Naive B cell (primary cell): ENCODE measurements around the gene POU3F2. TPM values are rescaled to one million over a fixed set of nuclear protein-coding genes. Genes with fewer than 3 reads are reported as not detected.

Experiments used
- ATAC-seq, 2 donors: fragments of 150-1000 bp; cut with Tn5 transposase; 2 replicates each; pipeline ENCODE4 v1.10.0; 2021; ENCODE audit warnings: low read depth in 2 of 2, mild to moderate bottlenecking in 2 of 2, moderate library complexity in 2 of 2
- DNase-seq: peaks from one replicate; pipeline ENCODE4 v3.0.0; 2022
- H3K27ac Mint-ChIP-seq, 6 donors: one replicate each; pipeline ENCODE4 v1.8.0; 2020 to 2022; ENCODE audit warnings: mild to moderate bottlenecking in 6 of 6, mixed read lengths in 6 of 6, moderate library complexity in 5 of 6, inconsistent platforms in 2 of 6
- H3K27me3 Mint-ChIP-seq, 3 donors: one replicate each; pipeline ENCODE4 v1.8.0; 2021 to 2022; ENCODE audit warnings: mixed read lengths in 3 of 3, mild to moderate bottlenecking in 1 of 3
- H3K36me3 Mint-ChIP-seq, 2 donors: one replicate each; pipeline ENCODE4 v1.8.0; 2020 to 2022; ENCODE audit warnings: mixed read lengths in 2 of 2, inconsistent platforms in 1 of 2, mild to moderate bottlenecking in 1 of 2
- H3K4me1 Mint-ChIP-seq, 3 donors: one replicate each; pipeline ENCODE4 v1.8.0; 2020 to 2022; ENCODE audit warnings: mixed read lengths in 3 of 3, inconsistent platforms in 1 of 3, mild to moderate bottlenecking in 1 of 3, moderate library complexity in 1 of 3
- H3K4me3 Mint-ChIP-seq, 8 donors: one replicate each; pipeline ENCODE4 v1.8.0; 2020 to 2022; ENCODE audit warnings: mild to moderate bottlenecking in 8 of 8, mixed read lengths in 8 of 8, moderate library complexity in 8 of 8, inconsistent platforms in 2 of 8
- H3K9me3 Mint-ChIP-seq, 7 donors: one replicate each; pipeline ENCODE4 v1.8.0; 2020 to 2022; ENCODE audit warnings: mixed read lengths in 7 of 7, mild to moderate bottlenecking in 5 of 7, inconsistent platforms in 2 of 7, moderate library complexity in 1 of 7
- polyA plus RNA-seq, 6 donors: library from polyadenylated mRNA; unstranded; fragments of 300-500 nt; fragmentation: Illumina TruSeq; gene quantifications; one replicate each; pipeline ENCODE4 v1.2.3, GENCODE V29; 2021; ENCODE audit warnings: low read depth in 6 of 6

Gene POU3F2
- polyA plus RNA-seq, 6 donors from 2014 or later = not detected

- DNase-seq = no peak
- Mint-ChIP-seq H3K36me3 (peaks cover 12 to 20% of the 10 kb centered on the region in 2 donors), H3K4me1 (no peaks in the 10 kb centered on the region), H3K27ac (no peak overlapping the region), H3K27me3 (no peaks in the 10 kb centered on the region), H3K9me3 (peaks cover 0 to 2% (median 0%) of the 10 kb centered on the region in 7 donors), H3K4me3 (no peak overlapping the region)
- no peak for ATAC-seq
Measured at GRCh38 chr6:98871057-98871456, 36.7 kb downstream of the POU3F2 start.

DNA sequence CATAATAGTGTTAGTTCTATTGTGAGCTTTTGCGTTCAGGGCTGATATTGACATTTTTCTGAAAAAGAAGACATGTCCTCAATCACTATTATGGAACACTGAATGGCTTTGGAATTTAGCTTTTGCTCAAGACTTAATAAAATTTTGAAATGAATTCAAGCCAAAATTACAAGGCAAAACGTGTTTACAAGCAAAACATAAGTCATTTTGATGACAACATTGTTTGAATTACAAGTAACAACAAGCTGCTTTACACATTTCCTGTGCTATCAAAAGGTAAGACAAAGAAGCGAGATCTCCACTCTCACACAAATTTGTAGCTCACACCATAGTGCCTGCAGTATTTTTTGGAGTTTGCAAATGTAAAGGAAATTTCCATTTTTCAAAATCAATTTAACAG is 37.4 kb downstream of the POU3F2 start:
- Mint-ChIP-seq H3K27me3 (no peaks in the 10 kb centered on the region), H3K27ac (peak overlapping the region in 1 of 6 donors; percentile 22), H3K4me1 (peaks cover 0 to 3% (median 0%) of the 10 kb centered on the region in 3 donors), H3K9me3 (peaks cover 0 to 2% (median 0%) of the 10 kb centered on the region in 7 donors), H3K4me3 (no peak overlapping the region), H3K36me3 (peaks cover 15 to 21% of the 10 kb centered on the region in 2 donors)
- no peak for DNase-seq
- ATAC-seq = no peak

GRCh38 chr6:98875375-98875774 is 41.0 kb downstream of the POU3F2 start:
- ATAC-seq (no peak), DNase-seq (no peak)
- H3K9me3 Mint-ChIP-seq = peaks cover 0 to 1% (median 0%) of the 10 kb centered on the region in 7 donors
- no peaks in the 10 kb centered on the region for H3K27me3 Mint-ChIP-seq
- H3K4me1 Mint-ChIP-seq = peaks cover 0 to 7% (median 0%) of the 10 kb centered on the region in 3 donors
- no peak overlapping the region for H3K4me3 Mint-ChIP-seq
- H3K36me3 Mint-ChIP-seq = peaks cover 24 to 30% of the 10 kb centered on the region in 2 donors
- H3K27ac Mint-ChIP-seq = no peak overlapping the region

DNA sequence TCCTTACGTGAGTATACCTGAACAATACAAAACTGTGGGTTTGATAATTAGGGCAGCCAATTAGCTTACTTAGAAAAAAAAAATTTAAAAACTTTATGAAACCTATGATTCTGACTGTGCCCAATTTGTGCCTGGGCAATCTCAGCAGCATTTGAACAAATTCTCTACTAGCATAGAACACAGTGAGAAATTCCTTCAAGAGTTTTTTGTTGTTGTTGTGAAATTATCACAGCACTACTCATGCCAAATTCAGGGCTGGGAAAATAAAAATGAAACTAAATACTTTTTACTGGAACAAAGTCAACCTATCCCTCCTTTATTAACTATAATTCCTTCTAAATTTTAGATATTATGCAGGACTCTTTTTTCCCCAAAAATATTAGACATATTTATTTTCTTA is 42.9 kb downstream of the POU3F2 start:
- Mint-ChIP-seq H3K36me3 (peaks cover 25 to 26% of the 10 kb centered on the region in 2 donors), H3K4me3 (no peak overlapping the region), H3K27me3 (no peaks in the 10 kb centered on the region), H3K9me3 (peaks cover 0 to 1% (median 0%) of the 10 kb centered on the region in 7 donors), H3K27ac (no peak overlapping the region), H3K4me1 (peaks cover 0 to 7% (median 0%) of the 10 kb centered on the region in 3 donors)
- DNase-seq (no peak), ATAC-seq (no peak)

- H3K9me3 Mint-ChIP-seq = peaks cover 0 to 1% (median 0%) of the 10 kb centered on the region in 7 donors
- peaks cover 0 to 7% (median 0%) of the 10 kb centered on the region in 3 donors for H3K4me1 Mint-ChIP-seq
- DNase-seq (no peak), ATAC-seq (no peak)
- H3K36me3 Mint-ChIP-seq = peaks cover 23 to 25% of the 10 kb centered on the region in 2 donors
- no peaks in the 10 kb centered on the region for H3K27me3 Mint-ChIP-seq
- H3K27ac Mint-ChIP-seq = no peak overlapping the region
- H3K4me3 Mint-ChIP-seq = no peak overlapping the region
Measured at GRCh38 chr6:98880486-98880885, 46.1 kb downstream of the POU3F2 start.

DNA sequence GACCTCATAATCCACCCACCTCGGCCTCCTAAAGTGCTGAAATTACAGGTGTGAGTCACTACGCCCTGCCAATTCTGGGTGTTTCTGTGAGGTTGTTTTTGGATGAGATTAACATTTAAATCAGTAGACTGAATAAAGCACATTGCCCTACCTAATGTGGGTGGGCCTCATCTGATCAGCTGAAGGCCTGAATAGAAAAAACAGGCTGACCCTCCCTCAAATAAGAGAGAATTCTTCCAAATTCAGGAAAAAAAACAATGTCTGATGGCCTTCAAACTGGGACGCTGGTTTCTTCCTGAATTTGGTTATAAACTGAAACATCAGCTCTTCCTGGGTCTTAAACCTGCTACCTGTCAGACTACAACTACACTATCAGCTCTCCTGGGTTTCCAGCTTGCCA is 51.0 kb downstream of the POU3F2 start:
- ATAC-seq = no peak
- no peak overlapping the region for H3K27ac Mint-ChIP-seq
- peaks cover 3 to 7% of the 10 kb centered on the region in 2 donors for H3K36me3 Mint-ChIP-seq
- H3K4me3 Mint-ChIP-seq = peak overlapping the region in 1 of 8 donors; percentile 44
- H3K9me3 Mint-ChIP-seq = no peaks in the 10 kb centered on the region
- no peaks in the 10 kb centered on the region for H3K4me1 Mint-ChIP-seq
- no peak for DNase-seq
- no peaks in the 10 kb centered on the region for H3K27me3 Mint-ChIP-seq

- no peaks in the 10 kb centered on the region for H3K4me1 Mint-ChIP-seq
- ATAC-seq (no peak), DNase-seq (no peak)
- H3K27me3 Mint-ChIP-seq = no peaks in the 10 kb centered on the region
- peaks cover 3 to 8% of the 10 kb centered on the region in 2 donors for H3K36me3 Mint-ChIP-seq
- no peak overlapping the region for H3K27ac Mint-ChIP-seq
- no peaks in the 10 kb centered on the region for H3K9me3 Mint-ChIP-seq
- H3K4me3 Mint-ChIP-seq = no peak overlapping the region
Measured at GRCh38 chr6:98887650-98888049, 53.3 kb downstream of the POU3F2 start.

Other genes starting within 250 kb of the POU3F2 start
- gene FBXL4, start 113.4 kb downstream of the POU3F2 start, polyA plus RNA-seq = 10 to 100 TPM; 13.2 to 23.2 (median 18.5) TPM